Posterior vena cava (tissue), 2 donors: ENCODE results near the gene FBXO46. TPM values are rescaled to one million over a fixed set of nuclear protein-coding genes. Genes with fewer than 3 reads are reported as not detected.
A peak's percentile ranks its signal among the peaks of the same experiment; 100 is the strongest.
"Not testable (repeated sequence)": the region's sequence is repeated elsewhere in the genome, so short reads cannot be mapped to it uniquely, and the experiment has no call there.

Source experiments
- DNase-seq: peaks from one replicate; pipeline ENCODE4 v3.0.0-alpha.2; 2020; ENCODE audit warnings: low spot score
- intact Hi-C, 2 donors: fragments of 100-400 bp; cut with DNase I; formaldehyde crosslinking; loops; one replicate each; pipeline versions ENCODE4 v1.14.1 to v1.14.2; 2022 to 2023
- total RNA-seq, 2 donors: library from RNA; stranded (reverse); fragmentation: NEBNext Ultra II Directional; extraction: Animal tissue kit (Norgen Biotek cat#: 25700); gene quantifications; one replicate each; pipeline ENCODE4 v1.2.1, GENCODE V29; 2021
- donor health status: DM: yes; HTN: yes; CAD: no.
- donor health status: DM: yes; HTN: yes; CAD: no.

Gene FBXO46
- total RNA-seq, 2 donors from 2014 or later: 11.2 to 12.3 TPM

DNA sequence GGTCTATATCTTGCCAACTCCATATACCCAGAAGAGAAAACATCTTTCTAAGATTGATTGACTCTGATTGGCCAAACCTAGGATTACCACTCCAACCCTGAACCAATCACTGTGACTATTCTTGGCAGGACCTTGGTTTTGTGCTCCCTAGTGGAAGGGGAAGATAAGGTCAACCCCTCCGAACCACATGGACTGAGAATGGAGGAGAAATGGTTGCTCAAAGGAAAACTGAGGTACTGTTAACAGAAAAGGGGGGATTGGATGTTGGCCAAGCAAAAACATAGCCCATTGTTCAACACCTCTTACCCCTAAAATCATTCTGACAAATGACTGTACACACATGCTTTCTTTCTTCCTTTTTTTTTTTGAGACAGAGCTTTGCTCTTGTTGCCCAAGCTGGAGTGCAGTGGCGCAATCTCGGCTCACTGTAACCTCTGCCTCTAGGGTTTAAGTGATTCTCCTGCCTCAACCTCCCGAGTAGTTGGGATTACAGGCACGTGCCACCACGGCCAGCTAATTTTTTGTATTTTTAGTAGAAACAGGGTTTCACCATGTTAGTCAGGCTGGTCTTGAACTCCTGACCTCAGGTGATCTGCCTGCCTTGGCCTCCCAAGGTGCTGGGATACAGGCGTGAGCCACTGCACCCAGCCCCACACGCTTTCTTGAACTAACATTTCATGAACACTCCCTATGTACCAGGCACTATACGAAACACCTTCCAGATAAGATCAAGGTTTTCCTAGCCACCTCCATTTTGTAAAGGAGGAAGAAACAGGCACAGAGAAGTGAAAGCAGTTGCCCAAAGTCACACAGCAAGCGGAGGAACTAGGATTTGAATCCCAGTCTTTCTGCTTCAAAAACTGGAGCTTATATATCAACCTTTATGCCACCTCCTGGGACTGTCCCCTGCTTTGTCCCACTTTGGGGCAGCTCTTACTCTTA, 9.1 kb upstream of the FBXO46 start:
- DNase-seq: no peak
- intact Hi-C loops: no loop called here

DNA sequence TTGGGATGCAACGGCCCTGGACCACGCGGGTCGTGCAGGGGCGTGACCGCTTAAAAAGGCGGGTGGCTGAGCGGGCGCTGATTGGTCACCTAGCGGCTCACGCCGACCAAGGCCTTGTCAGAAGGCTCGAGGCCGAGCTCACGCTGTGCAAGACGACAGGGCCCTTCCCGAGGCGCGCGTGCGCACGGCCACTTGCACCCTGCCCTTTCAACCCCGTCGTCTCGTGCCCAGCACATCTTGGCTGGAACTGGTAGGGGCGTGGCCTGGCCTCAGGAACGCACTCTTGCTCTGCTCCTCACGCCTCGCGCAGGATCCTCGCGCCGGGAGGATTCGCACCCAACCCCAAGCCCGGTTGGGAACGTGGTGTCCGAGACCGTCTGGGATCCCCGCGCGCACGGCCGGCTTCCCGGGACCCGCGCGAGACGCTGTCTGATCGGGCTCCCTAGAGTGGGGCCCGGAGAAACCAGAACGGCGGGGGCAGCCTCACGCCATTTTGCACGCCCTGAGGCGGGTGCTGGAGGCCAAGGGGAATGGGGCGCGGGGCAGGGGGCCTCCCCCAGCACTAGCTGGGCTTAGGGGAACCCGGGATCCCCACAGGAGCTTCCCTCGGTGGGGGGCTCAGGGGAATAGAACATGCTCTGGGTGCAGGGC, 2.6 kb upstream of the FBXO46 start, which contains the start of gene MEIOSIN:
TSS of gene MEIOSIN (plus strand) at position 280 of the 651 bp plus-strand sequence. CDS start 1,938 bp downstream, outside the sequence.
- intact Hi-C loops: no loop called here
- no peak for DNase-seq

DNA sequence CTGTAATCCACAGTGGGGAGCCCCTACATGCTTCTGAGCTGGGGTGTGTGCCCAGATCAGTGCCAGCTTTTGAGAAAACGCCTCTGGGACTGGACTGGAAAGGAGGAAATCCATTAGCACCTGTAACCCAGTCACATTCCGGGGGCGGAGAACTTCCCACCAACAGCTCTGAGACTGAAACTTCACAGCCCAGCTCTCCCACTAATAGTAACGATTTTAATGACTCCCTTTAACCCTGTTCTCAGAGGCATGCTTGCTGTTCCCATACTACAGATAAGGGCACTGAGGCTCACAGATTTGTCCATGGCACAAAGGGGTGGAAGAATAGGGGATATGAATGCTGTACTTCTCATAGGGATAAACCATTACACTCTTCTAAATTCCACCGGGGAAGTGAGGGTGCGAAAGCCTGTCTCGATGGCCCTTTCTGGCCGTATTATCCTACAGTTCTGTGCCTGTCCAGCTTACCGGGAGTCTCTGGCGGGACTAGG, 851 bp downstream of the FBXO46 start:
- intact Hi-C loops: no loop called here
- no peak for DNase-seq

DNA sequence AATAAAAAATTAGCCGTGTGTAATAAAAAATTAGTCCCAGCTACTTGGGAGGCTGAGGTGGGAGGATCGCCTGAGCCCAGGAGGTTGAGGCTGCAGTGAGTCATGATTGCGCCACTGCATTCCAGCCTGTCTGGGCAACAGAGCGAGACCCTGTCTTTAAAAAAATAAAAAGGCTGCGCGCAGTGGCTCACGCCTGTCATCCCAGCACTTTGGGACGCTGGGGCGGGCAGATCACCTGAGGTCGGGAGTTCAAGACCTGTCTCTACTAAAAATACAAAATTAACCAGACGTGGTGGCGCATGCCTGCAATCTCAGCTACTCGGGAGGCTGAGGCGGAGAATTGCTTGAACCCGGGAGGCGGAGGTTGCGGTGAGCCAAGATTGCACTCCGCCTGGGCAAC, 2.0 kb downstream of the FBXO46 start:
- intact Hi-C loops, DNase-seq: not testable (repeated sequence)

DNA sequence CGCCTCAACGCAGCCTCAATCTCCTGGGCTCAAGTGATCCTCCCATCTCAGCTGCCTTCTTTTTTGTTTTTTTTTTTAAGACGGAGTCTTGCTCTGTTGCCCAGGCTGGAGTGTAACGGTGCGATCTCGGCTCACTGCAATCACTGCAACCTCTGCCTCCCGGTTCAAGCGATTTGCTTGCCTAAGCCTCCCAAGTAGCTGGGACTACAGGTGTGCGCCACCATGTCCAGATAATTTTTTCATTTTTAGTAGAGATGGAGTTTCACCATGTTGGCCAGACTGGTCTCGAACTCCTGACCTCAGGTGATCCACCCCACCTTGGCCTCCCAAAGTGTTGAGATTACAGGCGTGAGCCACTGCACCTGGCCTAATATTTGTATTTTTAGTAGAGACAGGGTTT, 10.6 kb downstream of the FBXO46 start:
- not testable (repeated sequence) for DNase-seq

DNA sequence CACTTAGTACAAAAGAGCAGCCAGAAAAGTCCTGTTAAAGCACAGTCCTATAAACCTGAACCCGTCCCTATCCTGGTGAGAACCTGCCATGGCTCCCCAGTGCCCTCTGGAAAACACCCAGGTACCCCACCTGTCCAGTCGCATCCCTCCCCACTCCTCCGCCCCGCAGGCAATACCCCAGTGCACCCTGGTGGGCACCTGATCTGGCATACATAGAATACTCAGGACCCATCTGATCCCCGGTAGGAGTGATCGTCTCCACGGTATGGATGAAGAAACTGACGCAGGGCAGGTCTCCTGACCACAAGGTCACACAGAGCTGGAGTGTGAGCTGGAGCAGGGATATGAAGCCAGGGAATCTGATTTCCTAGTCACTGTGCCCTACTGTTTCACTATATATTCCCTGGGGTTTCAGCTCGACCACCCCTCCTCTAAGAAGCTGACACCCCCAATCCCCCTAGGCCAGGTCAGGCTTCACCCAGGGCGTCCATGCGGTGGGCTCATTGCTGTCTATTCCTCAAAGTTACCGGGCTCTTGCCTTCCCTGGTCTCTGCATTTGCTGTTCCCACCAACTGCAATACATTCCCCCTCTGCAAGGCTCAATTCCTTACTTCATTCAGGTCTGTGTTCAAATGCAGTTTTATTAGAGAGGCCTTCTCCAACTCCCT, 12.6 kb downstream of the FBXO46 start:
- intact Hi-C loops: loop anchor here in 1 of 2 donors (10.0 kb wide), 1 partner anchor 77 kb away; the partner anchor contains the start of gene DMWD
- DNase-seq: no peak

More for the DNA sequence above, 10.6 kb downstream of the FBXO46 start:
- intact Hi-C loops: not testable (repeated sequence)

DNA sequence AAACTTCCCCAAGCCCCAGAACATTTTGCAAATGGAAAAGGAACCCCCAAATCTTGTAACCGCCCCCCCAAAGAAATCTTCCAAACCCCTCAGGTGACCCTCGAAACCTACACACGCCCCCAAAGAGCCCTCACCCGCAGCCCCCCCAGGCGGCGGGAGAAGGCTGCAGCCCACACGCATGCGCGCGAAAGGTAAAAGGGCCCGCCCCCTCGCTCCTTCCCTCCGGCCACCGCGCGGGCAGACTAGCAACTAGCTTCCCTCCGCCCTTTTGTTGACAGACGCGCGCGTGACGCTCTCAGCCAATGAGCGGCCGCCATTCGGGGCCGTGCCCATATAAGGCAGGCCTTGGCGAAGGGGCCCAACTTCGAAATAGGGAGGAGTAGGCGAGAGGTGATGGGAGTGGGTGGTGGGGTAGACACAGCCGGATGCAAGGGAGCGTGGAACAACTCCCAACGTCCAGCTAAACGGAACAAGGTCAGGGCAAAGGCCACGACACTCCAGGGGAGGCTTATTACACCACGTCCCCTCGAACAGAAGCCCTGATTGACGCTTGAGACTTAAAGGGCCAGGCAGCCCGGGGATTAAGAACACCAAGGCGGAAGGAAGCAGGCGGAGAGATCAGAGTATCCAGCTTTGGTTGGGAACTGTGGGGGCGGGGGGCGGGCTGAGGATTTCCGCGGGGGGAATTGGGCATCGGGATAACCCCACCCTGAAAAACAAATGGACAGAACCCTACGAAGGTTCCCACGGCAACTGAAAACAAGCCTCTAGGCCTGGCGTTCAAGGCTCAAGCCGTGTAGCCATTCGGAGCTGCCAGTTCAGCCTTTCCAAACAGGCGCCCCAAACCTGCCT, 13.3 kb downstream of the FBXO46 start:
- peak; percentile 100 for DNase-seq
- intact Hi-C loops: loop anchor here in 1 of 2 donors (10.0 kb wide), 1 partner anchor 77 kb away; the partner anchor contains the start of gene DMWD

DNA sequence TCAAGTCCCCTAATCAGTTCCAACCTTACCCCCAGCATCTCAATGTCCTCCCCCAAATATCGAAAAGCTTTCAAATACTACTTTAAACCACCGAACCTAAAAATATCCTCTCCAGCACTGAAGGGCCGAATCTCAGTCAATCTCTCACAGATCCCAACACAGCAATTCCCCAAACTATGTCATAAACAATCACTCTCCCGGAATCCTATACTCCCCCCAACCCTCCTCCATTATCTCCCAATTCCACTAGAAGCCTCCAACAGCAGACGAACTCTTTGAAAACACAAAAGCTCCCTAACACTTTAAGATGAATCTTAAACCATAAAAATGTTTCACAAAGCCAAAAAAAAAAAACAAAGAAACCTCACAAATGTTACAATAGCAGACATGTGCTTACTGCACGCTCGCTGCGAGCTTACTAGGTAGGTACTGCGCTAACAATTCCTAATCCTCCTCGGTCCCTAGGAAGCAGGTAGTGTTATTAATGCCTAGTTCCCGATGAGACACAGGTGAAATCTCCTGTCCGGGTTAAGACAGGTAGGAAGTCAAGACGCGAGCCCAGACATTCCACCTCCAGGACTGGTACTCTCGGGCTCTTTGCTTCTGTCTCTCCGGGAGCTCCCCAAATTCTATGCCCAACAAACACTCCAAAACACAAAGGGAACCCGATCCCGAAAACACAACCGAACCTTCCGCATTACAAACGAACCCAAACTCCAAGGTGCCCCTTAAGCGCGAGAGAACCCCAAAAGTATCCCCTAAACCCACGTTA, 14.2 kb downstream of the FBXO46 start:
- intact Hi-C loops: loop anchor here in 1 of 2 donors (10.0 kb wide), 1 partner anchor 78 kb away; the partner anchor contains the start of gene DMWD

DNA sequence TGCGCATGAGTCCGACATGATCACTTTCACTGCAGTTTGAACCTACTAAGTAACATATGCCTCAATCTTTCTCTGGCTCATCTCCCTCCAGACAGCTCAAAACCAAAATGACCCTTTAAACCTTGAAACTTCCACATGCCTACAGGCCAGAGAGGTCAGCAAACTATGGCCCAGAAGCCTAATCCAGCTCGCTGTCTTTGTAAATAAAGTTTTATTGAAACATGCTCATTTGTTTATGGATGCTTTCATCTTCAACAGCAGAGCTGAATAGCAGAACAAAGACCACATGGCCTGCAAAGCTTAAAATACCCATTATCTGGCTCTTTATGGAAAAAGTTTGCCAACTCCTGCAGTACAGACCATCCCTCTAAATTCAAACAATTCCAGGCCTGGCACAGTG, 15.6 kb downstream of the FBXO46 start:
- intact Hi-C loops: loop anchor here in 1 of 2 donors (10.0 kb wide), 1 partner anchor 80 kb away; the partner anchor contains the start of gene DMWD
- DNase-seq: no peak

More for the DNA sequence above, 14.2 kb downstream of the FBXO46 start:
- no peak for DNase-seq

DNA sequence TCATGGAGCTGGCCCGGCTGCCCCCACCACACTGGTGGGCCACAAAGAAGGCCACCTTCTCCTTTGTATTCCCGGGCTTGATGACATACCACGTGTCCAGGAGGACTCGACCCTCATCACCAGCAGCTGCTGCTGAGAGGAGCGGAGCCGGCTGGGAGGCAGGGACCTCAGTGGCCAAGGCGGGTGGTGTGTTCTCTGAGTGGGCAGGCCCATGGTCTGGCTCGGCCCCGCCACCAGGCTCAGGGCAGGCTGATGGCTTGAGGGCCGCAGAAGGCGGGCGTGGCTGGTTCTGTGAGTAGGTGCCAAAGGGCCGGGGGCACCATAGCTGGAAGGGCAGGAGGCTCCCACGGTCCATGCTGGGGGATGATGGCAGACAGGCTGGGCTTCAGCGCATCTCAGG, 17.6 kb downstream of the FBXO46 start:
- DNase-seq: no peak
- intact Hi-C loops: loop anchor here in 1 of 2 donors (10.0 kb wide), 1 partner anchor 82 kb away; the partner anchor contains the start of gene DMWD

DNA sequence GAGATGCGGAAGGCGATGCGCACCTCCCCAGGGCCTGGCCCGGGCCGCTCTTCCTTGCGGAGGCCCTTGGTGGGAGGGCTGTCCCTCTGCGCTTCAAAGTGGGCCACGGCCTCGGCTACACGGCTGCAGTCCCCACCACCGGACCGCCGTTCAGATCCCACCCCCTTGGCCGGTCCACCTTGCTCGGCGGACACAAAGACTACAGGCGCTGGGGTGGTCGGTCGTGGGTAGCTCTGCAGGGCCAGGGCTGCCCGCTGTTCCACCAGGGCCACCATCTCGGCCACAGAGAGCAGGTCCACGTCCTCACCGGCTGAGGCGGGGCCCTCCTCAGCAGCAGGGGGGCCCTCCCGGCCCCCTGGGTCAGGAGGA, 18.0 kb downstream of the FBXO46 start:
- intact Hi-C loops: loop anchor here in 1 of 2 donors (10.0 kb wide), 1 partner anchor 82 kb away; the partner anchor contains the start of gene DMWD

DNA sequence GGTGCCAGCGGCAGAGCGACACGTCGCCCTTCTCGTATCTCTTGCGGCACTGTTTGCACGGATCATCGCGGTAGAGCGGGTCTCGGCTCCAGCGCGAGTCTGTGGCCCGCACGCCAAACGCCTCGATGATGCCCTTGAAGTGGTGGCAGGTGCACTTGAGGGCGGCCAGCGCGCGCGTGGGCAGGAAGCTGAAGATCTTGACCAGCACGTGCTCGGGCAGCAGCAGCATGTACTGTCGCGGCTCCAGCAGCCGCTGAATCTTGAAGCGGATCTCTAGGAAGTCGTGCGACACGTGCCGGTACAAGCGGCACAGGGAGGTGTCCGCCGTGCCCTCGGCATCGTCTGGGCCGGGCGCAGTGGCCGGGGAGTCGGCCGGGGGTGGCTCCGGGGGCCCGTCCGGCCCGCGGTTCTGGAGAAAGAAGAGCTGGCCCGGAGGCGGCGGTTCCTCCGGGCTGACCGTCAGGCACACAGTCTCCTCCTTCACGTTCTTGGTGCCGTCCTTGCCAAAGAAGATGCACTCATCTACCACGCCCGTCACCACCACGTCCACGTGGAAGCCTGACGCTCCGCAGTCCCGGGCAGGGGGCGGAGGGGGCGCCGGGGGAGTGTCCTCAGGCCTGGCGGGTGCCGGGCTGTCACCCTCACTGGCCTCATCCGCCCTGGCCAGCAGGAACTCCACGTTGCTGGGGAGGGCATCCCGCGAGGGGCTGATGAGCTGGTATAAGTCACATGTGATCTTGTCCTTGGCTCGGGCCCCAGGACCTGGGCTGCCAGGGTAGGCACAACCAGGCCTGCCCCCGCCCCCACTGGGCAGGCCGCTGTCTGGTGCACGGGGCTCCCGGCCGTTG, 18.6 kb downstream of the FBXO46 start:
- no peak for DNase-seq

More for the DNA sequence above, 18.0 kb downstream of the FBXO46 start:
- no peak for DNase-seq

DNA sequence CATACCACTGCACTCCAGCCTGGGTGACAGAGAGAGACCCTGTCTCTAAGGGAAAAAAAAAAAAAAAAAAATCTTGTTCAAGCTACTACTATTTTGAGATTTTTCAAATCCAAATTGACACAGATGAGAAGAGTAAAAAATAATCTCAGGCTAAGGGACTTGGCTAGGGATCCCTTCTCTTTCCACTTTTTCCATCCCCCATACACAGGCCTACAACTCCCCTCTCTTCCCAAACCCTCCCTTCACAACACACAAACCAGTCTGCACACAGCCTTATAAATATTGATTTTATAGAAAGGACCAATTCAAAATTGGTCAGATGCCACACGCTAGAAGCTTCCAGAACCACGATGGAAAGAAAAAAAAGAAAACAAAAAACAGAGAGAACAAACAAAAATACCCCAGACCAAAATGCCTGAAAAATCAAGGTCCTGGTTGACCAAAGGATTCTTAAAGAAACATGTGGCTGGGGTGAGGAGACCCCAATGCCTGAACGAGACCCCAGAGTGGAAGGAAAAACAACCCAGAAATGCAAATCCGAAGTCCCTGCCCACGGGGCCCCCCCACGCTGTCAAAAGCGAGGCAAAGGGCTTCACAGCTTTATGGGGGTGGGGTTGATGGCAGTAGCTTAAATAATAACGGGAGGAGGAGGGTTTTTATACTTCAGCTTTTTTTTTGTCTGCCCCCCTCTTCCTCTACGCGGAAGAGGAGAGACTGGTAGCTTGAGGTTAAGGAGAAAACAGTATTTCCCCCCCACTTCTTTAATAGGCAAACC, 20.2 kb downstream of the FBXO46 start:
- DNase-seq: no peak
- intact Hi-C loops: loop anchor here in 1 of 2 donors (10.0 kb wide), 1 partner anchor 84 kb away; the partner anchor contains the start of gene DMWD

More for the DNA sequence above, 18.6 kb downstream of the FBXO46 start:
- intact Hi-C loops: loop anchor here in 1 of 2 donors (10.0 kb wide), 1 partner anchor 83 kb away; the partner anchor contains the start of gene DMWD

DNA sequence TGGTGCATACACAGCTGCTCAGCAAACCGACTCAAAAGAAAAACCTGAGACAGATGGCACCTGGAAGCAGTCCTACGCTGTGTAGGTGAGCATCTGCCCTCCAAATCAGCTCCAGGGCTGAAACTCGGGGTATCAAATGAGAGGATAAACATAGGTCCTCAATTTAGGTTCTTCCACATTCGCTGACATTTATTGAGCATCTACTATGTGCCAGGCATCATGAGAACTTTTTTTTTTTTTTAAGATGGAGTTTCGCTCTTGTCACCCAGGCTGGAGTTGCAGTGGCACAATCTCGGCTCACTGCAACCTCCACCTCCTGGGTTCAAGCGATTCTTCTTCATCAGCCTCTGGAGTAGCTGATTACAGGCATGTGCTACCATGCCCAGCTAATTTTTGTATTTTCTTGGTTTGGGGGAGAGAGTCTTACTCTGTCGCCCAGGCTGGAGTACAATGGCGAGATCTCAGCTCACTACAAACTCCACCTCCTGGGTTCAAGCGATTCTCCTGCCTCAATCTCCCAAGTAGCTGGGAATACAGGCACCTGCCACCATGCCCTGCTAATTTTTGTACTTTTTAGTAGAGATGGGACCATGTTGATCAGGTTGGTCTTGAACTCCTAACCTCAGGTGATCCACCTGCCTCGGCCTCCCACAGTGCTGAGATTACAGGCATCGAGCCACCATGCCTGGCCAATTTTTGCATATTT, 24.8 kb downstream of the FBXO46 start:
- DNase-seq: no peak
- intact Hi-C loops: no loop called here

DNA sequence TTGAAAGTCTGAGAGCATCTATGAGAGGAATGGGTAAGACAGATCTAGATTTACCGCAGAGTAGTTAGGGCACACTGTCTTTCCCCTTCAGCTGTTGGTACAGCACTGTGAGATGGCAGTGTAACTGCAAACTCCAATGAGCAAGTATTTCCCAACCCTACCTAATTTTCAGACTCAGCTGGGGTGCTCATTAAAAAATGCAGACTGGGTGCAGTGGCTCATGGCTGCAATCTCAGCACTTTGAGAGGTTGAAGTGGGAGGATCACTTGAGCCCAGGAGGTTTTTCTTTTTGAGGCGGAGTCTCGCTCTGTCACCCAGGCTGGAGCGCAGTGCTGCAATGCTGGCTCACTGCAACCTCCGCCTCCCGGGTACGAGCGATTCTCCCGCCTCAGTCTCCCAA, 25.6 kb downstream of the FBXO46 start:
- intact Hi-C loops: no loop called here
- no peak for DNase-seq
